Left cardiac atrium (tissue), 4 donors: ENCODE results near the gene UNC80. TPM values are rescaled to one million over a fixed set of nuclear protein-coding genes. Genes with fewer than 3 reads are reported as not detected.
"Not testable (repeated sequence)": the region's sequence is repeated elsewhere in the genome, so short reads cannot be mapped to it uniquely, and the experiment has no call there.

ENCODE experiments used
- ATAC-seq, 2 donors: fragments of 200-7000 bp; cut with Tn5 transposase; one replicate each; pipeline ENCODE4 v1.9.1; 2020; ENCODE audit warnings: mild to moderate bottlenecking in 2 of 2, moderate library complexity in 2 of 2
- DNase-seq: peaks from one replicate; pipeline ENCODE4 v3.0.0-alpha.2; 2020
- intact Hi-C, 2 donors: fragments of 100-400 bp; cut with DNase I; formaldehyde crosslinking; loops; one replicate each; pipeline versions ENCODE4 v1.14.1 to v1.15.1; 2022 to 2023
- long read RNA-seq: library from polyadenylated mRNA; unstranded; transcript quantifications from one replicate; pipeline ENCODE4 v2.0.0, GENCODE V29; 2021
- total RNA-seq, 2 donors: library from RNA; stranded (reverse); fragmentation: NEBNext Ultra II Directional; extraction: Animal tissue kit (Norgen Biotek cat#: 25700); gene quantifications; one replicate each; pipeline ENCODE4 v1.2.1, GENCODE V29; 2021
- donor health status: DM: no; HTN: yes; CAD: no.
- donor health status: DM: no; HTN: yes; CAD: no; lungs with severe emphysema.
- donor health status: DM: yes; HTN: yes; CAD: no.
- donor health status: Dilated cardiomyopathy.

Gene UNC80
- total RNA-seq, result under 1 TPM in 1 of 2 donors, not detected in 1; 0.18 TPM
- long read RNA-seq, result 0 reads

GRCh38 chr2:209771474-209772289 lies at the start of gene UNC80:
UNC80 (plus strand) TSS chr2:209771832; CDS start chr2:209772073, 241 bp downstream.
- intact Hi-C loops, result no loop called here
- peak; percentile 95 to 97 for ATAC-seq
- DNase-seq, result peak; percentile 64

- intact Hi-C loops, result no loop called here
- DNase-seq (no peak), ATAC-seq (no peak)
These were observed 45.3 kb upstream of the UNC80 start for GRCh38 chr2:209726311-209726710.

- DNase-seq, result no peak
- intact Hi-C loops, result no loop called here
These were observed 44.6 kb upstream of the UNC80 start for GRCh38 chr2:209727077-209727476.

GRCh38 chr2:209734805-209735204 lies 36.8 kb upstream of the UNC80 start:
- intact Hi-C loops, result no loop called here
- ATAC-seq, result no peak
- no peak for DNase-seq

More at GRCh38 chr2:209727077-209727476, 44.6 kb upstream of the UNC80 start:
- ATAC-seq, result no peak

GRCh38 chr2:209741953-209742352 lies 29.7 kb upstream of the UNC80 start:
- ATAC-seq (no peak), DNase-seq (no peak)
- intact Hi-C loops, result no loop called here

GRCh38 chr2:209753020-209753419 lies 18.6 kb upstream of the UNC80 start:
- DNase-seq (no peak), ATAC-seq (no peak)
- intact Hi-C loops, result no loop called here

GRCh38 chr2:209757163-209757562 lies 14.5 kb upstream of the UNC80 start:
- intact Hi-C loops, result no loop called here
- no peak for DNase-seq
- no peak for ATAC-seq

GRCh38 chr2:209761566-209761965 lies 10.1 kb upstream of the UNC80 start:
- intact Hi-C loops, result no loop called here
- no peak for ATAC-seq
- DNase-seq, result no peak

- intact Hi-C loops, result no loop called here
These were observed 9.1 kb upstream of the UNC80 start for GRCh38 chr2:209762563-209762962.

GRCh38 chr2:209763106-209763505 lies 8.5 kb upstream of the UNC80 start:
- no peak for DNase-seq
- intact Hi-C loops, result no loop called here

More at GRCh38 chr2:209762563-209762962, 9.1 kb upstream of the UNC80 start:
- no peak for DNase-seq
- ATAC-seq, result no peak

GRCh38 chr2:209766613-209767012 lies 5.0 kb upstream of the UNC80 start:
- ATAC-seq (no peak), DNase-seq (no peak)
- intact Hi-C loops, result no loop called here

More at GRCh38 chr2:209763106-209763505, 8.5 kb upstream of the UNC80 start:
- ATAC-seq, result no peak

GRCh38 chr2:209767316-209767715 lies 4.3 kb upstream of the UNC80 start:
- intact Hi-C loops, result no loop called here
- DNase-seq, result no peak
- ATAC-seq, result no peak

- ATAC-seq, result no peak
- DNase-seq, result no peak
- intact Hi-C loops, result no loop called here
These were observed 3.1 kb upstream of the UNC80 start for GRCh38 chr2:209768557-209768956.

GRCh38 chr2:209772290-209772685 lies 656 bp downstream of the UNC80 start:
- intact Hi-C loops, result no loop called here
- no peak for DNase-seq
- no peak for ATAC-seq

- intact Hi-C loops, result no loop called here
- no peak for ATAC-seq
These were observed 1.7 kb downstream of the UNC80 start for GRCh38 chr2:209773377-209773776.

GRCh38 chr2:209787416-209787815 lies 15.8 kb downstream of the UNC80 start:
- intact Hi-C loops, result no loop called here
- ATAC-seq, result no peak
- DNase-seq, result no peak

More at GRCh38 chr2:209773377-209773776, 1.7 kb downstream of the UNC80 start:
- no peak for DNase-seq

GRCh38 chr2:209788925-209789324 lies 17.3 kb downstream of the UNC80 start:
- no peak for ATAC-seq
- intact Hi-C loops, result no loop called here

GRCh38 chr2:209790066-209790728 lies 18.6 kb downstream of the UNC80 start:
- intact Hi-C loops, result no loop called here
- DNase-seq (no peak), ATAC-seq (no peak)

More at GRCh38 chr2:209788925-209789324, 17.3 kb downstream of the UNC80 start:
- no peak for DNase-seq

- intact Hi-C loops, result no loop called here
- DNase-seq (no peak), ATAC-seq (no peak)
These were observed 19.5 kb downstream of the UNC80 start for GRCh38 chr2:209791151-209791550.

- intact Hi-C loops, ATAC-seq: not testable (repeated sequence)
These were observed 23.8 kb downstream of the UNC80 start for GRCh38 chr2:209795425-209795824.

More at GRCh38 chr2:209795425-209795824, 23.8 kb downstream of the UNC80 start:
- not testable (repeated sequence) for DNase-seq
